Measurements from ENCODE around the gene GNG7.

DNA sequence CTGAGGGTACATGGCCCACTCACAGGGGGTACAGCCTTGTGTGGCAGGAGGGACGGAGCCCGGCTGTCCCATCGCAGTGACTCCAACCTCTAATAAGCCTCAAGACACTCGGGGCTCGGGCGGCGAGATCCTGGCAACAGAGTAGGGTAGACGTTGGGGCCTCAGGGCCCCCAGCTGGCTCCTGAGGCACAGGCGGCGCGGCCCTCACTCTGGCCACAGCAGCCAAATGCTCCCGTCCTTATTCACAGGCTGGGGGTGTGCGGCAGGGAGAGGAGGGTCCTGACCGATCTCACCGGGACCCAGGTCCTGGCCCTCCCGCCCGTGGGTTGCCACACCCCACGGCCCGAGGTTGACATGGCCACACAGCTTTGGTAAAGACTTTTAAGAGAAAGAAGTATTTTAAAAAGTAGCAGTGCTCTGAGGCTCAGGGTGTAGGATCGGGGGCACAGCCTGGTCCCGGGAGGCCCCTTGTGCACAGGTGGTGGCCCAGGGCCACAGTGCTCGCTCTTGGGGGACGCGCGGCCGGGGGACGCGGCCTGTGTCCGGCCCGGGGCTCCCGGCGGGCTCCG lies 29.7 kb upstream of the GNG7 start:
- TF ChIP-seq POLR2A (IDR thresholded peaks at IDR 0.05): no peak
- TF ChIP-seq, protein P1, sequence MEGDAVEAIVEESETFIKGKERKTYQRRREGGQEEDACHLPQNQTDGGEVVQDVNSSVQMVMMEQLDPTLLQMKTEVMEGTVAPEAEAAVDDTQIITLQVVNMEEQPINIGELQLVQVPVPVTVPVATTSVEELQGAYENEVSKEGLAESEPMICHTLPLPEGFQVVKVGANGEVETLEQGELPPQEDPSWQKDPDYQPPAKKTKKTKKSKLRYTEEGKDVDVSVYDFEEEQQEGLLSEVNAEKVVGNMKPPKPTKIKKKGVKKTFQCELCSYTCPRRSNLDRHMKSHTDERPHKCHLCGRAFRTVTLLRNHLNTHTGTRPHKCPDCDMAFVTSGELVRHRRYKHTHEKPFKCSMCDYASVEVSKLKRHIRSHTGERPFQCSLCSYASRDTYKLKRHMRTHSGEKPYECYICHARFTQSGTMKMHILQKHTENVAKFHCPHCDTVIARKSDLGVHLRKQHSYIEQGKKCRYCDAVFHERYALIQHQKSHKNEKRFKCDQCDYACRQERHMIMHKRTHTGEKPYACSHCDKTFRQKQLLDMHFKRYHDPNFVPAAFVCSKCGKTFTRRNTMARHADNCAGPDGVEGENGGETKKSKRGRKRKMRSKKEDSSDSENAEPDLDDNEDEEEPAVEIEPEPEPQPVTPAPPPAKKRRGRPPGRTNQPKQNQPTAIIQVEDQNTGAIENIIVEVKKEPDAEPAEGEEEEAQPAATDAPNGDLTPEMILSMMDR (IDR thresholded peaks at IDR 0.05): no peak

Data from right lobe of liver (tissue), 4 donors.